Measurements from ENCODE around the gene ZNF101.

ZNF101 gene

GRCh38 chr19:19721896-19722295 lies 53.3 kb downstream of the ZNF101 start:
- no peak for DNase-seq

GRCh38 chr19:19732579-19733501 lies 64.2 kb downstream of the ZNF101 start, which contains the start of gene ZNF14:
TSS of gene ZNF14 (minus strand) at chr19:19733112. CDS start at chr19:19732958, 154 bp downstream.
- peak; percentile 92 for DNase-seq
